Adrenal gland (tissue), 5 donors: Measurements from ENCODE around the gene MMRN1.

Source experiments
- POLR2A ChIP-seq, 2 donors: fragments of 450-650 bp; IDR thresholded peaks; one replicate each; pipeline ENCODE4 v1.6.1; 2017; ENCODE audit warnings: antibody characterized with exemption in 2 of 2, mild to moderate bottlenecking in 2 of 2, moderate library complexity in 1 of 2
- TF ChIP-seq, protein P1 (sequence below), 6 experiments: fragments of 450-650 bp in 4 of 6; fragments of 200-600 bp in 2 of 6; sonication (generic) in 1 of 6; IDR thresholded peaks; 1 replicate in 5 of 6; 2 replicates in 1 of 6; pipeline versions ENCODE4 v1.5.1 to v1.8.0; 2016 to 2021; ENCODE audit warnings: antibody characterized with exemption in 6 of 6, mild to moderate bottlenecking in 2 of 6, moderate library complexity in 1 of 6
- donor health status: DM: no; HTN: no; CAD: no.

DNA sequence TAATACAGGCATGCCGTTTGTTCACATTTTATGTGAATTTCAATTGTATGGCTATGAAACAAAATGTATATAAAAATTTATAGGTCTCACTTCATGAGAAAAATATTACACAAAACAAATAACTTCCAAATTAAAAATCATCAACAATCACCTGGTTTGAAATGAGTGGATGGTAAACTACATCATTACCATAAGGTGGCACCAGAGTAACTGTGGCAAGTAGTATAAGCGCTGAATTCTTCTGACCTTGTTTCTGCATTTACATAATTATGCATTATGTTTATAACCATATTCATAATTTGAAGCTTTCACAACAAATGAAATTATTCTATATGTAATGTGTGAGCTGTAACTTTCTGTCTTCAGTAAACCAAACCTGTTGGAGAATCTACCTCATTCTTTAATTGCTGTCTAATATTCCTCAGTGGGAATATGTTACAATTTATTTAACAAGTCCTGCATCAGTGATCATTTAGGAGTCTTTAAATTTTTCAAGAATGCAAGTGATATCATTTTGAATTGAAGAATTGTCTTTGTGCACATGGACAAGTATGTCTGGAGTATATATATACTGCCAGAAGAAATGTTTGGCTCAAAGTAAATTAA, 55.2 kb downstream of the MMRN1 start:
- TF ChIP-seq, protein P1, sequence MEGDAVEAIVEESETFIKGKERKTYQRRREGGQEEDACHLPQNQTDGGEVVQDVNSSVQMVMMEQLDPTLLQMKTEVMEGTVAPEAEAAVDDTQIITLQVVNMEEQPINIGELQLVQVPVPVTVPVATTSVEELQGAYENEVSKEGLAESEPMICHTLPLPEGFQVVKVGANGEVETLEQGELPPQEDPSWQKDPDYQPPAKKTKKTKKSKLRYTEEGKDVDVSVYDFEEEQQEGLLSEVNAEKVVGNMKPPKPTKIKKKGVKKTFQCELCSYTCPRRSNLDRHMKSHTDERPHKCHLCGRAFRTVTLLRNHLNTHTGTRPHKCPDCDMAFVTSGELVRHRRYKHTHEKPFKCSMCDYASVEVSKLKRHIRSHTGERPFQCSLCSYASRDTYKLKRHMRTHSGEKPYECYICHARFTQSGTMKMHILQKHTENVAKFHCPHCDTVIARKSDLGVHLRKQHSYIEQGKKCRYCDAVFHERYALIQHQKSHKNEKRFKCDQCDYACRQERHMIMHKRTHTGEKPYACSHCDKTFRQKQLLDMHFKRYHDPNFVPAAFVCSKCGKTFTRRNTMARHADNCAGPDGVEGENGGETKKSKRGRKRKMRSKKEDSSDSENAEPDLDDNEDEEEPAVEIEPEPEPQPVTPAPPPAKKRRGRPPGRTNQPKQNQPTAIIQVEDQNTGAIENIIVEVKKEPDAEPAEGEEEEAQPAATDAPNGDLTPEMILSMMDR (IDR thresholded peaks at IDR 0.05), result peak in 2 of 6 experiments; percentile 19 to 26
- no peak for TF ChIP-seq POLR2A (IDR thresholded peaks at IDR 0.05)
